ENCODE results near the gene UBAC1.
"Not testable (repeated sequence)": the region's sequence is repeated elsewhere in the genome, so short reads cannot be mapped to it uniquely, and the experiment has no call there.

The UBAC1 gene

GRCh38 chr9:135962696-135963307, 1.6 kb upstream of the UBAC1 start:
- Histone ChIP-seq H3K4me1 (ENCODE audit: insufficient read depth, low read length) (peaks cover 14% of the 10 kb centered on the region; the same call in 1 of the 2 replicates), H3K9ac (ENCODE audit: low read depth, low read length) (no peak overlapping the region), H3K36me3 (ENCODE audit: insufficient read depth, low read length) (no peaks in the 10 kb centered on the region), H3K9me3 (ENCODE audit: control insufficient read depth, insufficient read depth, low read length) (no peaks in the 10 kb centered on the region)

DNA sequence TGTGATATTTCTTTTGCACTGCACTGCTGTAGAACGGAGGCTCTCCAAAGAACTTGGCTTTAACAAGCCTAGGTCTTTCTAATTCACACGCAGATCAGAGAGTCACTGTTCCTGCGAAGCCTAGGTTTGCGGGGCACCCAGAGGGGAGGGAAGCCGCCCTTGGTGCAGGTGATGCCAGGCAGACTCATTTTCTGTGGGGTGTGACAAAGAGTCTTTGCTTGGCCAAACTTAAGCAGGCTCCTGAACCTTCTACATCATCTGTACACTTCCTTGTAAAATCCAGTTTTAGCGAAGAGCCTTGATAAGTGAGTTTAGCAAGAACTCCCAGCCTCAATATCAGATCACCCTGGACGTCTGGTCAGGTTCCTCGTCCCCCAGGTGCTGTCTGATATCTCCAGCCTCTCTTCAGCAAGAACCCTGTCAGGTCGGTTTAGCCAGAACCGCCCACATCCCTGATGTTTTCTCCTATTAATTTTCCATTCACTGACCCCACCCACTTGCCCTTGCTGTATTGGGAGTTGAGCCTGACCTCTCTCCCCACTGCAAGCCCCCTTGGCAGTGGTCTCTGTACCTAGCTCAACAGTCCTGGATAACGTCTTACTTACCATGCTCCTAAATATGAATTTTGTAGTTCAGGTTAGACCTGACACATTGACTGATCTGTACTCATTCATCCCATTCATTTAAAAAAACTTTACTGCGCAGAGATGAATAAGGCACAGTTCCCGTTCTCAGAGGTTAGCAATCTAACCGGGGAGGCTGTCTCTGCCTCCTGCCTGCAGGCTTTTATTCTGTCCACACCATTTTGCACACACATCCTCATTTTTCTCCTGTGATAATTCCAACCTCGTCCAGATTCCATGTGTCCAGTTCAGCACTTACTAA, 880 bp upstream of the UBAC1 start:
- Histone ChIP-seq H3K9me3 (ENCODE audit: control insufficient read depth, insufficient read depth, low read length) (no peaks in the 10 kb centered on the region), H3K4me1 (ENCODE audit: insufficient read depth, low read length) (peaks cover 11% of the 10 kb centered on the region; the same call in 1 of the 2 replicates), H3K36me3 (ENCODE audit: insufficient read depth, low read length) (no peaks in the 10 kb centered on the region), H3K9ac (ENCODE audit: low read depth, low read length) (peak overlapping the region; percentile 53)

DNA sequence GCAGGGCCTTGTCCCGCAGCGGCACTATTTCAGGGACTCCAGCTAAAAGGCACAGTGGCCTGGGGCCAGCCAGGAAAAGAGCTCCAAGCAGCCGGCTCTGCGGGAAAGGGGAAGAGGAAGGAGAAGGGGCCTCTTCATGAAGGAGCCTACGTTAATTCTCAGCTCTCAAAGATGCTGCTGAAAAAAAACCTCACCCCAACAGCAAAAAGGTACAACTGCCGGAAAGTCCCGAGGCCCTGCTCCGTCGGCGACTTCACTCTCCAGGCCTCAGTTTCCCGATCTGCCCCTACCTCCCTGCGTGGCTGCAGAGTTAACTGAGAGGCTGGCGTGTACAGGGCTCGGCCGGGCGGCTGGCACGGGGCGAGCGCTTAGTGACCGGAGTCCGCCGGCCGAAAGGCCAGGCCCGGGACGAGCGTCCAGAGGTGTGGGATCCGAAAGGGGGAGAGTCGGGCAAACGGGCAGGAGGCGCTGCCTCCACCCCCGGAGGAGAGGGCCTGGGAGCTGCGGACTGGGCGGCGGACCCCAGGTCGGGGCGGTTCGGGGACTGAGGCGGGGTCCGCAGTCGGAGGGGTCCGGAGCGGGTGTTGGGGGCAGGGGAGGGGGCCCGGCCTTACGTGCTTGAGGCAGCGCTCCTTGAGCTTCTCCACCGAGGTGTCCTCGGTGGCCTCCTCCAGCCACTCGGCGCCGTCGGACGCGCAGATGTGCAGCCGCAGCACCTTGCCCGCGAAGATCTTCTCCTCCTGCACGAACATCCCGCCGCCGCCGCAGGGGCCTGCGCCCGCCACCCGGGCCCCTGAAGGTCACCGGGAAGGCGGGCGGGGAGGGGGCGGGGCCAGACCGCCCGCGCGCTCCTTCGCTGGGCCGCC, 529 bp downstream of the UBAC1 start:
- peak overlapping the region; percentile 87 for H3K9ac ChIP-seq (ENCODE audit: low read depth, low read length)
- H3K4me1 ChIP-seq (ENCODE audit: insufficient read depth, low read length) = peaks cover 11% of the 10 kb centered on the region; the same call in 1 of the 2 replicates
- no peaks in the 10 kb centered on the region for H3K36me3 ChIP-seq (ENCODE audit: insufficient read depth, low read length)
- no peaks in the 10 kb centered on the region for H3K9me3 ChIP-seq (ENCODE audit: control insufficient read depth, insufficient read depth, low read length)

- no peaks in the 10 kb centered on the region for H3K36me3 ChIP-seq (ENCODE audit: insufficient read depth, low read length)
- peaks cover 11% of the 10 kb centered on the region; the same call in 1 of the 2 replicates for H3K4me1 ChIP-seq (ENCODE audit: insufficient read depth, low read length)
- H3K9me3 ChIP-seq (ENCODE audit: control insufficient read depth, insufficient read depth, low read length) = no peaks in the 10 kb centered on the region
- H3K9ac ChIP-seq (ENCODE audit: low read depth, low read length) = peak overlapping the region; percentile 87
Measured at GRCh38 chr9:135959814-135960213, 1.4 kb downstream of the UBAC1 start.

DNA sequence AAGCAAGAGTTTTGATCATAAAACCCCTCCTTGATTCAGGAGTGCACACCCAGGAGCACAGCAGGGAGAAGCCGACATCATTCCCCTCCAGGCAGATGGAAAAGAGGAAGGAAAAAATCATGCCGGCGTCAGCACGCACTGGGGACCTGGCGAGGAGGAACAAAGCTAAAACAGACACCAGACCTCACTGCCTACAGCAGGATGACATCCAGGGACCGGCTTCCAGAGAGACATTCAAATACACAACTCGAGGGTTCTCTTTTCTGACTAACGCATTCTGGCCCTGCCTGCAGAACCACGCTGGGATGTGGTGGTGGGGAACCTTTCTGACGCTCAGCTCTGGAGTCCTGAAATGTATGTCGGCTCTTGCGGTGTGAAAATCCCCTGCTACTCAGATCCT, 2.7 kb downstream of the UBAC1 start:
- no peaks in the 10 kb centered on the region for H3K9me3 ChIP-seq (ENCODE audit: control insufficient read depth, insufficient read depth, low read length)
- peaks cover 11% of the 10 kb centered on the region; the same call in 1 of the 2 replicates for H3K4me1 ChIP-seq (ENCODE audit: insufficient read depth, low read length)
- no peak overlapping the region for H3K9ac ChIP-seq (ENCODE audit: low read depth, low read length)
- peaks cover 2% of the 10 kb centered on the region; the same call in 1 of the 2 replicates for H3K36me3 ChIP-seq (ENCODE audit: insufficient read depth, low read length)

- H3K9me3 ChIP-seq (ENCODE audit: control insufficient read depth, insufficient read depth, low read length) = no peaks in the 10 kb centered on the region
- peaks cover 10% of the 10 kb centered on the region for H3K36me3 ChIP-seq (ENCODE audit: insufficient read depth, low read length)
- peaks cover 11% of the 10 kb centered on the region; the same call in 1 of the 2 replicates for H3K4me1 ChIP-seq (ENCODE audit: insufficient read depth, low read length)
- no peak overlapping the region for H3K9ac ChIP-seq (ENCODE audit: low read depth, low read length)
Measured at GRCh38 chr9:135957431-135957830, 3.7 kb downstream of the UBAC1 start.

DNA sequence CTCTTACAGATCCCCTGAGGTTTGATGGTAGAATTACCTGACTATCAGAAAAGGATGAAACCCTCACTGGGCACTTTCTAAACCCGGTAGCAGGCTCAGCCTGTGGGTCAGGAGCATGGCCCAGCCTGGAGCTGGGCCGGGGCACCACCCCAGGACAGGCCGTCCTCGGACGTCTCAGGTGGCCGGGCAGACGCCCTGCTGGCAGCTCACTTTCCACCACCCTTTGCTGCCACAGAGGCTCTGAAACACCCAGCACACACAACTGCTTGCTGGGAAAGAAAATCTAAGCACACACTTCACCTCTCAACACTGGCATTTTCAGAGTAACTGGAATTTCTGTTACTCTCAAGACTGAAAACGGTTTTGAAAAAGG, 4.4 kb downstream of the UBAC1 start:
- Histone ChIP-seq H3K4me1 (ENCODE audit: insufficient read depth, low read length) (peaks cover 11% of the 10 kb centered on the region; the same call in 1 of the 2 replicates), H3K36me3 (ENCODE audit: insufficient read depth, low read length) (peaks cover 11% of the 10 kb centered on the region), H3K9me3 (ENCODE audit: control insufficient read depth, insufficient read depth, low read length) (no peaks in the 10 kb centered on the region), H3K9ac (ENCODE audit: low read depth, low read length) (no peak overlapping the region)

DNA sequence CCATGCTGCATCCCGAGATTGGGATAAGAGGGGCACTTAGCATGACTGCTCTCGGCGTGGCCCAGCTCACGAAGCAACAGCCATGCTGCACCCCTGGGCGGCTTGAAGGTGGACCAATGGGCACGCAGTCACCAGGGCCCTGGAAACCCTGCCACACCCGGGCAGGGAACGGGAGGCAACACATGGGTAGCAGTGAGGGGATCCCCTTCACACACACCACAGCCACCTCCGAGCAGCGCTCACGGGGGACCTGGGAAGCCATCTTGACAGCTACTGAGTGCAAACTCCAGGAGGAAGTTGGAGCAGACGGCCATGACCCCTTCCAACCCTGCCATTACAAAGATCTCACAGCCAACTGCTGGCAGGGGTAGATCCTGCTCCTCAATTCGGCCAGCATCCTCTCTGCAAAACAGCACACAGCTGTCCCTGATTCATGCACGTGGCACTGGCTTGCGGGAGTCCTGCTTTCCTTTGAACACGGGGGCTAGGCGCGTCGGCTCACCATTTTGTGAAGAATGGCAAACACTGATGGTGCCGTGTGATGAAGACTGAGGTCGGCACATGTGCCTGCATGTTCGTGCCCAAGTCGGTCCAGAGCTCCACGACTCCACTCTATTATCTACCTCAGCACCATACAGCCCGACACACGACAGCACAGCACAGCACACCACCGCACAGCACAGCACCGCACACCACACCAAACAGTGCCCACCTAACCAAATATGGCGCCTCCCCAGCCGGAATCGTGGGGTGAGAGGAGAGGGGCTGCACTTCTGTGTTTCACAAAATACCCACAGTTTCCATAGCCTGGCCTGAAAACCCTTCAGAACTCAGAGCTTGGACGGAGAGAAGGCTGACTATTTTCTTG, 5.0 kb downstream of the UBAC1 start:
- H3K9me3 ChIP-seq (ENCODE audit: control insufficient read depth, insufficient read depth, low read length) = no peaks in the 10 kb centered on the region
- H3K36me3 ChIP-seq (ENCODE audit: insufficient read depth, low read length) = peaks cover 11% of the 10 kb centered on the region
- H3K9ac ChIP-seq (ENCODE audit: low read depth, low read length) = no peak overlapping the region
- peaks cover 11% of the 10 kb centered on the region; the same call in 1 of the 2 replicates for H3K4me1 ChIP-seq (ENCODE audit: insufficient read depth, low read length)

DNA sequence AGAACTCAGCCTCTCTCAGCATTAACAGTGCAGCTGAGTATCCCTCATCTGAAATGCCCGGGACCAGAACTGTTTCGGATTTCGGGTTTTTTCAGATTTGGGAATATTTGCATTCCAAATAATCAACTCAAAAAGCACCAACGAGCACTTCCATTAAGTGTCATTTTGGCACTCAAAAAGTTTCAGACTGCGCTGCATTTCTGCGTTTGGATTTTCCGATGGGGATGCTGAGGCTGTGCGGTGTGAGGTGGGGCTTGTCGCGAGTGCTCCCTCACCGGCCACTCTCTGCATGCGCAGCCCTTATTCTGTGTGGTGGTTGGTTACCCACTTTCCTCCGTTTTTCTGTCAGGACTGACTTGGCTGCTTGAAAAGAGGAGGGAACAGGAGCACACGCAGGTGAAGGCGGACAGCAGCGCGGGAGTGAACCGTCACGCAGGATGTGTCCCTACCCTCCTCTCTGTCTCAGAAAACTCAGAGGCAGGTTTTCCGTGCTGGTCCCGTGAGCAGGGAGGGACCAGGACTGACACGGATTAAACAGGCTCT, 8.4 kb downstream of the UBAC1 start:
- no peak overlapping the region for H3K9ac ChIP-seq (ENCODE audit: low read depth, low read length)
- no peaks in the 10 kb centered on the region for H3K9me3 ChIP-seq (ENCODE audit: control insufficient read depth, insufficient read depth, low read length)
- no peaks in the 10 kb centered on the region for H3K4me1 ChIP-seq (ENCODE audit: insufficient read depth, low read length)
- peaks cover 11% of the 10 kb centered on the region for H3K36me3 ChIP-seq (ENCODE audit: insufficient read depth, low read length)

GRCh38 chr9:135951889-135952663, 9.1 kb downstream of the UBAC1 start:
- H3K9me3 ChIP-seq (ENCODE audit: control insufficient read depth, insufficient read depth, low read length) = no peaks in the 10 kb centered on the region
- H3K9ac ChIP-seq (ENCODE audit: low read depth, low read length) = no peak overlapping the region
- H3K36me3 ChIP-seq (ENCODE audit: insufficient read depth, low read length) = peaks cover 11% of the 10 kb centered on the region
- H3K4me1 ChIP-seq (ENCODE audit: insufficient read depth, low read length) = no peaks in the 10 kb centered on the region

- not testable (repeated sequence) for H3K4me1 ChIP-seq (ENCODE audit: insufficient read depth, low read length); H3K9me3 ChIP-seq (ENCODE audit: control insufficient read depth, insufficient read depth, low read length); H3K9ac ChIP-seq (ENCODE audit: low read depth, low read length)
- H3K36me3 ChIP-seq (ENCODE audit: insufficient read depth, low read length) = peaks cover 18% of the 10 kb centered on the region
Measured at GRCh38 chr9:135951310-135951709, 9.9 kb downstream of the UBAC1 start.

- H3K36me3 ChIP-seq (ENCODE audit: insufficient read depth, low read length) = peaks cover 23% of the 10 kb centered on the region
Measured at GRCh38 chr9:135950841-135951240, 10.3 kb downstream of the UBAC1 start.

More at GRCh38 chr9:135950841-135951240, 10.3 kb downstream of the UBAC1 start:
- not testable (repeated sequence) for H3K4me1 ChIP-seq (ENCODE audit: insufficient read depth, low read length); H3K9ac ChIP-seq (ENCODE audit: low read depth, low read length); H3K9me3 ChIP-seq (ENCODE audit: control insufficient read depth, insufficient read depth, low read length)
